Ascending aorta (tissue), 2 donors: ENCODE measurements around the gene FHIT. TPM values are rescaled to one million over a fixed set of nuclear protein-coding genes. Genes with fewer than 3 reads are reported as not detected.

Source experiments
- DNase-seq, 2 donors: peaks; one replicate each; pipeline ENCODE4 v3.0.0-alpha.2; 2019; ENCODE audit warnings: low spot score in 2 of 2
- H3K27ac ChIP-seq, 2 donors: fragments of 200-600 bp; sonication (generic); one replicate each; pipeline ENCODE4 v1.5.1; 2016 to 2017; ENCODE audit warnings: mild to moderate bottlenecking in 1 of 2
- H3K27me3 ChIP-seq: fragments of 200-600 bp; sonication (generic); one replicate; pipeline ENCODE4 v1.5.1; 2017
- H3K36me3 ChIP-seq, 2 donors: fragments of 200-600 bp; sonication (generic); one replicate each; pipeline ENCODE4 v1.5.1; 2016
- H3K4me1 ChIP-seq, 2 donors: fragments of 200-600 bp; sonication (generic); one replicate each; pipeline ENCODE4 v1.5.1; 2016 to 2017; ENCODE audit warnings: mild to moderate bottlenecking in 1 of 2
- H3K4me3 ChIP-seq, 2 donors: fragments of 200-600 bp; sonication (generic); one replicate each; pipeline ENCODE4 v1.5.1; 2016 to 2017; ENCODE audit warnings: mild to moderate bottlenecking in 1 of 2
- H3K9me3 ChIP-seq, 2 donors: fragments of 200-600 bp; sonication (generic); one replicate each; pipeline ENCODE4 v1.5.1; 2016
- intact Hi-C: fragments of 100-400 bp; cut with DNase I; formaldehyde crosslinking; loops from one replicate; pipeline ENCODE4 v1.15.1; 2023
- total RNA-seq: library from RNA; depleted of rRNA; stranded (reverse); fragments of >200 nt; gene quantifications from one replicate; pipeline ENCODE4 v1.1.0, GENCODE V29; 2016
- TF ChIP-seq, protein P1 (sequence below), 3 experiments: fragments of 200-600 bp in 2 of 3; fragments of 450-650 bp in 1 of 3; sonication (generic) in 2 of 3; IDR thresholded peaks; one replicate each; pipeline ENCODE4 v1.5.1; 2016 to 2019; ENCODE audit warnings: antibody characterized with exemption in 3 of 3, mild to moderate bottlenecking in 1 of 3, moderate library complexity in 1 of 3

Gene FHIT
- total RNA-seq, 1 donor from 2014 or later = 0.21 TPM

DNA sequence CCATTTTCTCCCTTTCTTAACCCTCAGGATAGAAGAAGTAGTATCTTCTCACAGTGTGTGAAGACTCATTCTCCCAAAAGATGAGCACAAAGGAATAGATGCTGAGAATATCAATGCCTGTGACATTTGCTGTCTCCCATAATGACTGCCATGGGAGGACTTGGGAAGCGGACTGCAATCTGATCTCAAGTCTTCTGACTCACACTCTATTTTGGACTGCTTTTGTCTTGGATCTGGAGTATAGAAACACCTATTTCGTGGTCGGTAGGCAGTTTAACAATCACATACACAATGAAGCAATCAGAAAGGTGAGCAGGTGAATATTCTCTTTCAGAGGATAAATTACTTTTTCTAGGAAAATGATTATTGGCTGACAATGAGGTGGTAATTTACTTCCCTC is 852.0 kb downstream of the FHIT start:
- TF ChIP-seq, protein P1, sequence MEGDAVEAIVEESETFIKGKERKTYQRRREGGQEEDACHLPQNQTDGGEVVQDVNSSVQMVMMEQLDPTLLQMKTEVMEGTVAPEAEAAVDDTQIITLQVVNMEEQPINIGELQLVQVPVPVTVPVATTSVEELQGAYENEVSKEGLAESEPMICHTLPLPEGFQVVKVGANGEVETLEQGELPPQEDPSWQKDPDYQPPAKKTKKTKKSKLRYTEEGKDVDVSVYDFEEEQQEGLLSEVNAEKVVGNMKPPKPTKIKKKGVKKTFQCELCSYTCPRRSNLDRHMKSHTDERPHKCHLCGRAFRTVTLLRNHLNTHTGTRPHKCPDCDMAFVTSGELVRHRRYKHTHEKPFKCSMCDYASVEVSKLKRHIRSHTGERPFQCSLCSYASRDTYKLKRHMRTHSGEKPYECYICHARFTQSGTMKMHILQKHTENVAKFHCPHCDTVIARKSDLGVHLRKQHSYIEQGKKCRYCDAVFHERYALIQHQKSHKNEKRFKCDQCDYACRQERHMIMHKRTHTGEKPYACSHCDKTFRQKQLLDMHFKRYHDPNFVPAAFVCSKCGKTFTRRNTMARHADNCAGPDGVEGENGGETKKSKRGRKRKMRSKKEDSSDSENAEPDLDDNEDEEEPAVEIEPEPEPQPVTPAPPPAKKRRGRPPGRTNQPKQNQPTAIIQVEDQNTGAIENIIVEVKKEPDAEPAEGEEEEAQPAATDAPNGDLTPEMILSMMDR (IDR thresholded peaks at IDR 0.05) = no peak
- no peaks in the 10 kb centered on the region for H3K27me3 ChIP-seq
- intact Hi-C loops = no loop called here
- no peak for DNase-seq
- no peaks in the 10 kb centered on the region for H3K36me3 ChIP-seq
- no peak overlapping the region for H3K4me3 ChIP-seq
- no peaks in the 10 kb centered on the region for H3K9me3 ChIP-seq
- H3K4me1 ChIP-seq = peaks cover 0 to 13% of the 10 kb centered on the region in 2 donors
- H3K27ac ChIP-seq = no peak overlapping the region

DNA sequence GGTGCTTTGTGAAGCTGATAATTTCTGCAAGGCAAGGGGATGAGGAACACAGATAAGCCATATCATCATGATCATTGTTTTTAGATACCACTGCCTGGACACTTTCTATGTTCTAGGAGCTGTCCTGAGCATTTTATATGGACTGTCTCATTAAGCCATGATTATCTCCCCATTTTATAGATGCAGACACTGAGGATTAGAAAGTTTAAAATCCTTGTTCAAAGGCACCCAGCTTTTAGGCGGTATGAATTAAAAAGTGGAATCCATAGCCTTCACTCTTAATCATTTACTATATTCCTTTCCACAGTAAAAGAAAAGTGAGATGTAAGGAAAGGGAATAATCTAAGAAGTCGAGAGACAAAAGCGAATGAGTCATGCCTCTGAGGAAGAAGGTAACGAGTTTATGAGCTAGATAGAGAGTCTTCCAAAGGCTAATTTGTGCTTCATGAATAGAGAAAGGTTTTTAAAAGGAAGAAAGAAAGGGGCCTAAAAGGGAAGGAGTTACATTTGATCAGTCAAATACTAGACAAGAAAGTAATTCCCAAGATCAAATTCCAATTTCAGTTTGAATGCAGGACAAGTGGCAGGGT is 856.0 kb downstream of the FHIT start:
- Histone ChIP-seq H3K4me3 (no peak overlapping the region), H3K36me3 (no peaks in the 10 kb centered on the region), H3K4me1 (peaks cover 0 to 4% of the 10 kb centered on the region in 2 donors), H3K9me3 (no peaks in the 10 kb centered on the region), H3K27me3 (no peaks in the 10 kb centered on the region), H3K27ac (no peak overlapping the region)
- intact Hi-C loops = no loop called here
- no peak for DNase-seq
- TF ChIP-seq, protein P1 (IDR thresholded peaks at IDR 0.05) = no peak

GRCh38 chr3:60393946-60394345 is 857.3 kb downstream of the FHIT start:
- H3K4me3 ChIP-seq = no peak overlapping the region
- H3K9me3 ChIP-seq = no peaks in the 10 kb centered on the region
- TF ChIP-seq, protein P1 (IDR thresholded peaks at IDR 0.05) = no peak
- H3K4me1 ChIP-seq = no peaks in the 10 kb centered on the region
- no peak for DNase-seq
- intact Hi-C loops = no loop called here
- H3K36me3 ChIP-seq = no peaks in the 10 kb centered on the region
- no peak overlapping the region for H3K27ac ChIP-seq
- no peaks in the 10 kb centered on the region for H3K27me3 ChIP-seq

DNA sequence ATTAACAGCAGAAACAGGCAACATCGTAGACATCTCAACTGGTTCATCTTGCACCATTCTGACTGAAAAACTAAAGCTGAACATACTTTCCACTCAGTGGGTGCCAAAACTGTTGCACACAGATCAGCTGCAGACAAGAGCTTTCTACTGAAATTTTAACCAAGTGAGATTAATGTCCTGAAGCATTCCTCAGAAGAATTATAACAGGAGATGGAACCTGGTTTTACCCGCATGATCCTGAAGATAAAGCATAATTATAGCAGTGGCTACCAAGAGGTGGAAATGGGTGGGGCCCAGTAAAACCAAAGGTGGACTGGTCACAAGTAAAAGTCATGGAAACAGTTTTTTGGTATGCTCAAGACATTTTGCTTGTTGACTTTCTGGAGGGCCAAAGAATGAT is 858.8 kb downstream of the FHIT start:
- no peak for DNase-seq
- TF ChIP-seq, protein P1 (IDR thresholded peaks at IDR 0.05) = no peak
- intact Hi-C loops = no loop called here
- Histone ChIP-seq H3K27me3 (no peaks in the 10 kb centered on the region), H3K36me3 (no peaks in the 10 kb centered on the region), H3K9me3 (no peaks in the 10 kb centered on the region), H3K27ac (no peak overlapping the region), H3K4me3 (no peak overlapping the region), H3K4me1 (no peaks in the 10 kb centered on the region)

DNA sequence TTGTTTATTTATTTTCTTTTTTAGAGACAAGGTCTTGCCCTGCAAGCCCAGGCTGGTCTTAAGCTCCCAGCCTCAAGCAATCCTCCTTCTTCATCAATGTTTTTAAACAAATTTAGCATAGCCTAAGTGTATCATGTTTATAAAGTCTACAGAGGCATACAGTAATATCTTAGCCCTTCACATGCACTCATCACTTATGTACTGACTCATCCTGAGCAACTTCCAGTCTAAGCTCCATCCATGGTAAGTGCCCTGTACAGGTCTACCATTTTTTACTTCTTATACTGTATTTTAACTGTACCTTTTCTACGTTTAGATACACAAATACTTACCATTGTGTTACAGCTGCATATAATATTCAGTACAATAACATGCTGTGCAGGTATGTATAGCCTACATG is 860.0 kb downstream of the FHIT start:
- Histone ChIP-seq H3K4me1 (no peaks in the 10 kb centered on the region), H3K27me3 (no peaks in the 10 kb centered on the region), H3K9me3 (no peaks in the 10 kb centered on the region), H3K36me3 (no peaks in the 10 kb centered on the region), H3K27ac (no peak overlapping the region), H3K4me3 (no peak overlapping the region)
- DNase-seq = no peak
- TF ChIP-seq, protein P1 (IDR thresholded peaks at IDR 0.05) = no peak
- intact Hi-C loops = no loop called here

GRCh38 chr3:60388731-60389130 is 862.5 kb downstream of the FHIT start:
- no peaks in the 10 kb centered on the region for H3K9me3 ChIP-seq
- no peak overlapping the region for H3K4me3 ChIP-seq
- intact Hi-C loops = no loop called here
- no peaks in the 10 kb centered on the region for H3K36me3 ChIP-seq
- no peaks in the 10 kb centered on the region for H3K27me3 ChIP-seq
- no peaks in the 10 kb centered on the region for H3K4me1 ChIP-seq
- no peak for DNase-seq
- TF ChIP-seq, protein P1 (IDR thresholded peaks at IDR 0.05) = no peak
- no peak overlapping the region for H3K27ac ChIP-seq
